GM12865 (cell line): ENCODE results near the gene BRIP1.

Source experiments
- DNase-seq: peaks from one replicate; pipeline ENCODE4 v3.0.0; 2010; ENCODE audit warnings: low read depth
- H3K4me3 ChIP-seq: 2 replicates; pipeline ENCODE4 v1.5.1; 2011; ENCODE audit warnings: mild to moderate bottlenecking, low read depth, low read length, control low read depth
- TF ChIP-seq, protein P1 (sequence below): IDR thresholded peaks from 2 replicates; pipeline ENCODE4 v1.5.1; 2011; ENCODE audit warnings: low read length, control low read depth, low read depth, inconsistent platforms; ENCODE audit not compliant: insufficient read depth; ENCODE audit errors: missing control alignments

The BRIP1 gene

DNA sequence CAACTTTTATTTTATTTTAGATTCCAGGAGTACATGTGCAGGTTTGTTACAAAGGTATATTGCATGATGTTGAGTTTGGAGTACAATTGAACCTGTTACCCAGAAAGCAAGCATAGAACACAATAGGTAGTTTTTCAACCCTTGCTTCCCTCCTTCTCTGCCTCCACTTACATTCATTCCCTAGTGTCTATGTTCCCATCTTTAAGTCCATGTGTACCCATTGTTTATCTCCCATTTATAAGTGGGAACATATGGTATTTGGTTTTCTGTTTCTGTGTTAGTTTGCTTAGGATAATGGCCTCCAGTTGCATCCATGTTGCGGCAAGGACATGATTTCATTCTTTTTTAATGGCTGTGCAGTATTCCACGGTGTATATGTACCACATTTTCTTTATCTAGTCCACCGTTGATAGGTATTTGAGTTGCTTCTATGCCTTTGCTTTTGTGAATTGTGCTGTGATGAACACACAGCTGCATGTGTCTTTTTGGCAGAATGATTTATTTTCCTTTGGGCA lies 158.3 kb downstream of the BRIP1 start:
- TF ChIP-seq, protein P1, sequence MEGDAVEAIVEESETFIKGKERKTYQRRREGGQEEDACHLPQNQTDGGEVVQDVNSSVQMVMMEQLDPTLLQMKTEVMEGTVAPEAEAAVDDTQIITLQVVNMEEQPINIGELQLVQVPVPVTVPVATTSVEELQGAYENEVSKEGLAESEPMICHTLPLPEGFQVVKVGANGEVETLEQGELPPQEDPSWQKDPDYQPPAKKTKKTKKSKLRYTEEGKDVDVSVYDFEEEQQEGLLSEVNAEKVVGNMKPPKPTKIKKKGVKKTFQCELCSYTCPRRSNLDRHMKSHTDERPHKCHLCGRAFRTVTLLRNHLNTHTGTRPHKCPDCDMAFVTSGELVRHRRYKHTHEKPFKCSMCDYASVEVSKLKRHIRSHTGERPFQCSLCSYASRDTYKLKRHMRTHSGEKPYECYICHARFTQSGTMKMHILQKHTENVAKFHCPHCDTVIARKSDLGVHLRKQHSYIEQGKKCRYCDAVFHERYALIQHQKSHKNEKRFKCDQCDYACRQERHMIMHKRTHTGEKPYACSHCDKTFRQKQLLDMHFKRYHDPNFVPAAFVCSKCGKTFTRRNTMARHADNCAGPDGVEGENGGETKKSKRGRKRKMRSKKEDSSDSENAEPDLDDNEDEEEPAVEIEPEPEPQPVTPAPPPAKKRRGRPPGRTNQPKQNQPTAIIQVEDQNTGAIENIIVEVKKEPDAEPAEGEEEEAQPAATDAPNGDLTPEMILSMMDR = no peak
- no peak for DNase-seq
- no peak overlapping the region for H3K4me3 ChIP-seq

DNA sequence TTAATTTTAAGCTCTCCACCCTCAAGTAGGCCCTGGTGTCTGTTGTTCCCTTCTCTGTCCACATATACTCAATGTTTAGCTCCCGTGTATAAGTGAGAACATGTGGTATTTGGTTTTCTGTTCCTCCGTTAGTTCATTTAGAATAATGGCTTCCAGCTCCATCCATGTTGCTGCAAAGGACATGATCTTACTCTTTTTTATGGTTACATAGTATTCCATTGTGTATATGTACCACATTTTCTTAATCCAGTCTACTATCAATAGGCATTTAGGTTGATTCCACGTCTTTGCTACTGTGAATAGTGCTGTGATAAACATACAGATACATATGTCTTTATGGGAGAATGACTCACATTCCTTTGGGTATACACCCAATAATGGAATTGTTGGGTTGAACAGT lies 160.9 kb downstream of the BRIP1 start:
- no peak overlapping the region for H3K4me3 ChIP-seq
- TF ChIP-seq, protein P1 = no peak

DNA sequence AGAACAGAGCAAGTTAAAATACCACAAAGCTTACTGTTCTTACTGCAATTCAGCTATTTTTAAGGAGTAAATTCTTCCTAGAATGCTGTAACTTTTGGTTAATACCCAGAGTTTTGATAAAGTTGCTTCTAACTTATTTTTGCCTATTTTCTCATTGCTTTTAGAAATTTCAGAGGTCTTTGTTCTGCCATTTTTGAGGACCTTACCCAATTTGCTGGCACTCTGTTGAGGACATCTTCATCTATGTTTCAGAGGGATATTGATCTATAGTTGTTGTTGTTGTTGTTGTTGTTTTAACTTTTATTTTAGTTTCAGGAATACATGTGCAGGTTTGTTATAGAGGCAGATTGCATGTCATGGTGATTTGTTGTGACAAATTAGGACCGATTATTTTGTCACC lies 161.3 kb downstream of the BRIP1 start:
- DNase-seq = no peak
- H3K4me3 ChIP-seq = no peak overlapping the region
- TF ChIP-seq, protein P1 = no peak

More for the DNA sequence above, 160.9 kb downstream of the BRIP1 start:
- no peak for DNase-seq

DNA sequence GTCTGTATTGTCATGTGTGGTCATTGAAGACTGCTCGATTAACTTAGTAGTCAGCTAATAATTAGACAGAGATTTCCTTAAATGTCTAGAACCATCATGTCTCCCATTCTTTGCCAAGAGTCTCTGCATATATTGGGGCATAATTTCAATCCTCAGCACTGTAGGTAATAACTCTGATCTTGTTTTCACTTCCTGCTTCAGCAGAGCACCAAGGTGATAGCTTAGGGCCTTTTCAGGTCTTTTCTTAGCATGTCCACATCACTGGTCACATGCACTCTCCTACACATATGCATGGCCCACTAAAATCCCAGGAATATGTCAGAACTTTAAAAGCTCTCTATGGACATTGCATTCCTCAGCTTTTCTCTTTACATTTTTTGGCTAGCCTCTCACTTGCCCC lies 162.0 kb downstream of the BRIP1 start:
- TF ChIP-seq, protein P1 = no peak
- no peak overlapping the region for H3K4me3 ChIP-seq
- no peak for DNase-seq

DNA sequence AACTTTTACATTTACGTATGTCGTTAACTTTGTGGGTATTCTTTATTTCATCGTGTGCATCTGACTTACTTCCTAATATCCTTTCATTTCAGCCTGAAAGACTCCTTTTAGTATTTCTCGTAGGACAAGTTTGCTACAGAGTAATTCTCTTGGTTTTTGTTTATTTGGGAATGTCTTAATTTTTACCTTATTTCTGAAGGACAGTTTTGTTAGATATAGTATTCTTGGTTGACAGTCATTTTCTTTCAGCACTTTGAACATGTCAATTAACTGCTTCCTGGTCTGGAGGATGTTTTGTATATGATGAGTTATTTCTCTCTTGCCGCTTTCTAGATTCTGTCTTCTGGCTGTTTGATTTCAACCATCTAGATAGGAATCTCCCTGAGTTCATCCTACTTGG lies 163.1 kb downstream of the BRIP1 start:
- no peak for DNase-seq
- TF ChIP-seq, protein P1 = no peak
- no peak overlapping the region for H3K4me3 ChIP-seq

DNA sequence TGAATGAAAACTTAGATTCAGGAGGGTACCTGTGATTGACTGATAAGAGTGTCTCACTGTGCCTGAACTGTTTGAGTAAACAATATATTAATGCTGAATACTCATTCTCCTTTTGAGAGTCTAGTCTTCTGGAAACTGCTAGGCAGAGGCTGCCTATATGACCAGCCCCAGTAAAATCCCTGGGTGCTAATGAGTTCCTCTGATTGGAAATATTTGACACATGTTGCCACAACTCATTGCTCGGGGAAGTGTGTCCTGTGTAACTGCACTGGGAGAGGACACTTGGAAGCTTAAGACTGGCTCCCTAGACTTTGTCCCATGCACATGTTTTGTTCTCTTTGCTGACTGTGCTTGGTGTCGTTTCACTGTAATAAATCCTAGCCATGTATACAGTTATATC lies 163.6 kb downstream of the BRIP1 start:
- DNase-seq = no peak
- TF ChIP-seq, protein P1 = no peak

DNA sequence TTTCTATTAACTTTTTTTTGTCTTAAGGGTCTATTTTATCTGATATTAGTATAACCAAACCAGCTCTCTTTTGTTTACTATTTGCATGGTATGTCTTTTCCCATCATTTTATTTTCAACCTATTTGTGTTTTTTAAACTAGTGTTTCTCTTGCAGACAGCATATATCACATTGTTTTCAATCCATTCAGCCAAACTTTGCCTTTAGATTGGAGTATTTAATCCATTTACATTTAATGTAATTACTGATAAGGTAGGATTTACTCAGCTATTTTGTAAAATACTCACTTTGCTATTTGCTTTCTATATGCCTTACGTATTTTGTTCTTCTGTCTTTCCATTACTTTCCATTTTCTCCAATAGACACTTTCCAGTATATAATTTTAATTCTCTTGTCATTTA lies 164.3 kb downstream of the BRIP1 start:
- no peak for DNase-seq
- TF ChIP-seq, protein P1 = no peak
- no peak overlapping the region for H3K4me3 ChIP-seq

More for the DNA sequence above, 163.6 kb downstream of the BRIP1 start:
- no peak overlapping the region for H3K4me3 ChIP-seq
